Left lung (tissue), 14 donors: ENCODE results near the gene SPDYE3. TPM values are rescaled to one million over a fixed set of nuclear protein-coding genes. Genes with fewer than 3 reads are reported as not detected.
"Not testable (repeated sequence)": the region's sequence is repeated elsewhere in the genome, so short reads cannot be mapped to it uniquely, and the experiment has no call there.

Source experiments
- ATAC-seq: fragments of 200-7000 bp; cut with Tn5 transposase; one replicate; pipeline ENCODE4 v1.9.1; 2020; ENCODE audit warnings: moderate library complexity
- DNase-seq, 4 donors: peaks; one replicate each; pipeline ENCODE4 v3.0.0-alpha.2; 2013 to 2020
- H3K27ac ChIP-seq, 2 donors: fragments of 200-600 bp; sonication (generic) in 1 of 2; one replicate each; pipeline versions ENCODE4 v1.5.0 to v1.8.0; 2020 to 2021
- H3K27me3 ChIP-seq, 2 donors: fragments of 200-600 bp; sonication (generic) in 1 of 2; one replicate each; pipeline versions ENCODE4 v1.5.0 to v1.8.0; 2020 to 2021
- H3K36me3 ChIP-seq, 2 donors: fragments of 200-600 bp; sonication (generic) in 1 of 2; one replicate each; pipeline versions ENCODE4 v1.5.0 to v1.8.0; 2020 to 2021
- H3K4me1 ChIP-seq, 2 donors: fragments of 200-600 bp; one replicate each; pipeline ENCODE4 v1.8.0; 2021
- H3K4me3 ChIP-seq, 2 donors: fragments of 200-600 bp; sonication (generic) in 1 of 2; one replicate each; pipeline versions ENCODE4 v1.5.0 to v1.8.0; 2020 to 2021; ENCODE audit warnings: mild to moderate bottlenecking in 1 of 2
- H3K9me3 ChIP-seq, 2 donors: fragments of 200-600 bp; sonication (generic) in 1 of 2; one replicate each; pipeline versions ENCODE4 v1.5.0 to v1.8.0; 2020 to 2021
- intact Hi-C, 2 donors: fragments of 100-400 bp; cut with DNase I; formaldehyde crosslinking; loops; one replicate each; pipeline versions ENCODE4 v1.11.2 to v1.14.2; 2022
- long read RNA-seq, 12 donors: library from polyadenylated mRNA in 2 of 12; unstranded in 2 of 12; transcript quantifications; one replicate each; pipeline ENCODE4 v2.0.0 and lab custom pipeline, GENCODE V29; 2019 to 2026
- polyA plus RNA-seq, 6 donors: library from polyadenylated mRNA; unstranded; fragments of 120-200 nt; gene quantifications; one replicate each; pipeline ENCODE4 v1.2.1, GENCODE V29; 2013; ENCODE audit not compliant: insufficient read length in 6 of 6
- total RNA-seq, 2 donors: library from RNA; stranded (reverse); fragmentation: NEBNext Ultra II Directional; extraction: Animal tissue kit (Norgen Biotek cat#: 25700); gene quantifications; one replicate each; pipeline ENCODE4 v1.2.1, GENCODE V29; 2021
- TF ChIP-seq, protein P1 (sequence below), 2 donors: fragments of 200-600 bp; sonication (generic) in 1 of 2; IDR thresholded peaks; one replicate each; pipeline versions ENCODE4 v1.5.0 to v1.8.0; 2021; ENCODE audit warnings: antibody characterized with exemption in 2 of 2
- donor health status: DM: no; HTN: yes; CAD: no.
- donor health status: DM: no; HTN: no; CAD: no.

Gene SPDYE3, protein sequence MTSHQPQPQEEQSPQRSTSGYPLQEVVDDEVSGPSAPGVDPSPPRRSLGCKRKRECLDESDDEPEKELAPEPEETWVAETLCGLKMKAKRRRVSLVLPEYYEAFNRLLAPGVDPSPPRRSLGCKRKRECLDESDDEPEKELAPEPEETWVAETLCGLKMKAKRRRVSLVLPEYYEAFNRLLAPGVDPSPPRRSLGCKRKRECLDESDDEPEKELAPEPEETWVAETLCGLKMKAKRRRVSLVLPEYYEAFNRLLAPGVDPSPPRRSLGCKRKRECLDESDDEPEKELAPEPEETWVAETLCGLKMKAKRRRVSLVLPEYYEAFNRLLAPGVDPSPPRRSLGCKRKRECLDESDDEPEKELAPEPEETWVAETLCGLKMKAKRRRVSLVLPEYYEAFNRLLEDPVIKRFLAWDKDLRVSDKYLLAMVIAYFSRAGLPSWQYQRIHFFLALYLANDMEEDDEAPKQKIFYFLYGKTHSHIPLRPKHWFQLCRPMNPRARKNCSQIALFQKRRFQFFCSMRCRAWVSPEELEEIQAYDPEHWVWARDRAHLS
- total RNA-seq (not detected), polyA plus RNA-seq (1 to 10 TPM; 6.6 to 8.4 (median 7.2) TPM)
- long read RNA-seq, donor 1: 0 reads
- long read RNA-seq, donor 2: 0 reads
- long read RNA-seq, donor 3: 0 reads
- long read RNA-seq, donor 4: 0 reads
- long read RNA-seq, donor 5: 0 reads
- long read RNA-seq, donor 6, partial matches to known transcripts: 0 of 7 reads
- long read RNA-seq, donor 6, other reads (novel, unspliced or antisense): 7 of 7 reads
- long read RNA-seq, donor 7, partial matches to known transcripts: 5 of 5 reads
- long read RNA-seq, donor 7, other reads (novel, unspliced or antisense): 0 of 5 reads
- long read RNA-seq, donor 8: 0 reads
- long read RNA-seq, donor 9: 0 reads
- long read RNA-seq, donor 10: 0 reads
- long read RNA-seq, donor 11, partial matches to known transcripts: 23 of 23 reads
- long read RNA-seq, donor 11, other reads (novel, unspliced or antisense): 0 of 23 reads
- long read RNA-seq, donor 12: 0 reads

- H3K27ac ChIP-seq, H3K4me3 ChIP-seq, intact Hi-C loops, DNase-seq, ATAC-seq, H3K36me3 ChIP-seq, H3K4me1 ChIP-seq, H3K27me3 ChIP-seq, H3K9me3 ChIP-seq: not testable (repeated sequence)
Observed at GRCh38 chr7:100307402-100307801, at the start of gene SPDYE3. Gene SPDYE3, plus strand, starts transcription at chr7:100307702. Its CDS starts 184 bp downstream, at chr7:100307886.

GRCh38 chr7:100259984-100260383 lies 47.5 kb upstream of the SPDYE3 start:
- H3K4me3 ChIP-seq, H3K36me3 ChIP-seq, H3K27ac ChIP-seq, H3K27me3 ChIP-seq, DNase-seq, H3K4me1 ChIP-seq, H3K9me3 ChIP-seq, ATAC-seq, intact Hi-C loops: not testable (repeated sequence)

DNA sequence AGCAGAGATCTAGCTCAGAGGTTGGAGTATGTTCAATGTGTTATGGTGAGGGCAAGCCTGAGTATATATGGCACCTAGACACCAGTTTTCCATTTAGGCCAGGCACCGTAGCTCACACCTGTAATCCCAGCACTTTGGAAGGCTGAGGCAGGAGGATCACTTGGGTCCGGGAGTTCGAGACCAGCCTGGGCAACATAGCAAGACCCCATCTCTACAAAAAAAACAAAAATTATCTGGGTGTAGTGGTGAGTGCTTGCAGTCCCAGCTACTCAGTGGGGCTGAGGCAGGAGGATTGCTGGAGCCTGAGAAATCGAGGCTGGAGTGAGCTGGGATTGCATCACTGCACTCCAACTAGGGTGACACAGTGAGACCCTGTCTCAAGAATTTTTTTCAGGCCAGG lies 44.6 kb upstream of the SPDYE3 start:
- ATAC-seq, intact Hi-C loops, H3K9me3 ChIP-seq, H3K4me1 ChIP-seq, H3K36me3 ChIP-seq, H3K4me3 ChIP-seq, DNase-seq, H3K27ac ChIP-seq, H3K27me3 ChIP-seq: not testable (repeated sequence)

GRCh38 chr7:100264223-100264622 lies 43.3 kb upstream of the SPDYE3 start:
- H3K4me1 ChIP-seq, H3K36me3 ChIP-seq, H3K27ac ChIP-seq, H3K27me3 ChIP-seq, H3K9me3 ChIP-seq, H3K4me3 ChIP-seq, ATAC-seq, intact Hi-C loops, DNase-seq: not testable (repeated sequence)

- H3K9me3 ChIP-seq, H3K4me1 ChIP-seq, H3K27me3 ChIP-seq, ATAC-seq, intact Hi-C loops, H3K27ac ChIP-seq, DNase-seq, H3K36me3 ChIP-seq, H3K4me3 ChIP-seq: not testable (repeated sequence)
Observed at GRCh38 chr7:100264669-100265165, 42.8 kb upstream of the SPDYE3 start.

- ATAC-seq: peak; percentile 9
- DNase-seq, H3K4me1 ChIP-seq, H3K4me3 ChIP-seq, H3K9me3 ChIP-seq, intact Hi-C loops, H3K27ac ChIP-seq, H3K27me3 ChIP-seq, H3K36me3 ChIP-seq: not testable (repeated sequence)
Observed at GRCh38 chr7:100265851-100266250, 41.7 kb upstream of the SPDYE3 start.

- H3K27ac ChIP-seq: no peak overlapping the region
- TF ChIP-seq, protein P1, sequence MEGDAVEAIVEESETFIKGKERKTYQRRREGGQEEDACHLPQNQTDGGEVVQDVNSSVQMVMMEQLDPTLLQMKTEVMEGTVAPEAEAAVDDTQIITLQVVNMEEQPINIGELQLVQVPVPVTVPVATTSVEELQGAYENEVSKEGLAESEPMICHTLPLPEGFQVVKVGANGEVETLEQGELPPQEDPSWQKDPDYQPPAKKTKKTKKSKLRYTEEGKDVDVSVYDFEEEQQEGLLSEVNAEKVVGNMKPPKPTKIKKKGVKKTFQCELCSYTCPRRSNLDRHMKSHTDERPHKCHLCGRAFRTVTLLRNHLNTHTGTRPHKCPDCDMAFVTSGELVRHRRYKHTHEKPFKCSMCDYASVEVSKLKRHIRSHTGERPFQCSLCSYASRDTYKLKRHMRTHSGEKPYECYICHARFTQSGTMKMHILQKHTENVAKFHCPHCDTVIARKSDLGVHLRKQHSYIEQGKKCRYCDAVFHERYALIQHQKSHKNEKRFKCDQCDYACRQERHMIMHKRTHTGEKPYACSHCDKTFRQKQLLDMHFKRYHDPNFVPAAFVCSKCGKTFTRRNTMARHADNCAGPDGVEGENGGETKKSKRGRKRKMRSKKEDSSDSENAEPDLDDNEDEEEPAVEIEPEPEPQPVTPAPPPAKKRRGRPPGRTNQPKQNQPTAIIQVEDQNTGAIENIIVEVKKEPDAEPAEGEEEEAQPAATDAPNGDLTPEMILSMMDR (IDR thresholded peaks at IDR 0.05): no peak
- H3K27me3 ChIP-seq: no peaks in the 10 kb centered on the region
- ATAC-seq (no peak), DNase-seq (no peak)
- intact Hi-C loops: no loop called here
- H3K9me3 ChIP-seq: no peaks in the 10 kb centered on the region
- H3K36me3 ChIP-seq: no peaks in the 10 kb centered on the region
- peaks cover 6 to 10% of the 10 kb centered on the region in 2 donors for H3K4me1 ChIP-seq
- H3K4me3 ChIP-seq: no peak overlapping the region
Observed at GRCh38 chr7:100266576-100267354, 40.7 kb upstream of the SPDYE3 start.
